Measurements from ENCODE around the gene FAM133A. TPM values are rescaled to one million over a fixed set of nuclear protein-coding genes. Genes with fewer than 3 reads are reported as not detected.

FAM133A gene
- polyA plus RNA-seq, 3 donors = not detected

- no peak within 1 kb of the TSS for H3K27ac ChIP-seq (ENCODE audit: low read depth in 1 of 2, low read length in 2 of 2)
- no peak within 1 kb of the TSS for H3K27ac Mint-ChIP-seq
Observed at GRCh38 chrX:93673056-93673868, 744 bp upstream of the FAM133A start, which contains the start of gene NAP1L3. Gene NAP1L3 (minus strand): TSS chrX:93673578. CDS start chrX:93673304, 274 bp downstream.

GRCh38 chrX:93695981-93696380, 22.0 kb downstream of the FAM133A start:
- intact Hi-C loops (cut with micrococcal nuclease) = no loop called here
- Histone ChIP-seq H3K9me3 (replicated peaks in 1 of 2; ENCODE audit: control insufficient read depth in 1 of 2, insufficient read depth in 1 of 2, low read length in 2 of 2) (no peaks in the 10 kb centered on the region), H3K4me1 (ENCODE audit: control insufficient read depth in 1 of 2, insufficient read depth in 2 of 2, low read length in 2 of 2) (no peaks in the 10 kb centered on the region), H3K36me3 (replicated peaks in 1 of 2; ENCODE audit: control insufficient read depth in 1 of 2, insufficient read depth in 2 of 2, low read length in 2 of 2) (no peaks in the 10 kb centered on the region), H3K79me2 (ENCODE audit: insufficient read depth, low read length) (no peaks in the 10 kb centered on the region), H3K27ac (ENCODE audit: low read depth in 1 of 2, low read length in 2 of 2) (no peak overlapping the region), H3K27me3 (ENCODE audit: control insufficient read depth in 2 of 2, insufficient read depth in 2 of 2, low read length in 2 of 2) (no peaks in the 10 kb centered on the region), H3K9ac (ENCODE audit: insufficient read depth, low read length, poor library complexity, severe bottlenecking) (no peak overlapping the region), H3K4me3 (replicated peaks in 1 of 3; ENCODE audit: low read depth in 2 of 3, low read length in 3 of 3) (no peak overlapping the region), H3K4me2 (replicated peaks; ENCODE audit: extremely low read depth, low read length, poor library complexity, severe bottlenecking) (no peak overlapping the region), H2AFZ (ENCODE audit: insufficient read depth, low read depth, low read length, poor library complexity, severe bottlenecking) (no peak overlapping the region), H4K20me1 (ENCODE audit: insufficient read depth, low read length) (no peaks in the 10 kb centered on the region)
- DNase-seq = no peak
- Mint-ChIP-seq H3K27ac (no peak overlapping the region), H3K9me3 (peaks cover 0 to 3% (median 0%) of the 10 kb centered on the region in 7 donors), H3K4me3 (no peak overlapping the region), H3K4me1 (no peaks in the 10 kb centered on the region), H3K27me3 (ENCODE audit: low read depth in 3 of 3) (peaks cover 0 to 1% (median 0%) of the 10 kb centered on the region in 3 donors), H3K36me3 (no peaks in the 10 kb centered on the region)
- TF ChIP-seq CTCF (IDR thresholded peaks at IDR 0.05) = no peak
- no CpG with 5 or more reads among the region's 6 CpGs for WGBS (ENCODE audit: insufficient coverage)

More at GRCh38 chrX:93673056-93673868, 744 bp upstream of the FAM133A start, which contains the start of gene NAP1L3:
- Histone ChIP-seq H3K27me3 (ENCODE audit: control insufficient read depth in 2 of 2, insufficient read depth in 2 of 2, low read length in 2 of 2) (peaks cover 10 to 13% of the 10 kb centered on the region in 2 donors), H3K4me3 (replicated peaks in 1 of 3; ENCODE audit: low read depth in 2 of 3, low read length in 3 of 3) (peak within 1 kb of the TSS; percentile 16 to 64 (median 26)), H3K9ac (ENCODE audit: insufficient read depth, low read length, poor library complexity, severe bottlenecking) (no peak within 1 kb of the TSS), H2AFZ (ENCODE audit: insufficient read depth, low read depth, low read length, poor library complexity, severe bottlenecking) (peak within 1 kb of the TSS; percentile 62), H3K79me2 (ENCODE audit: insufficient read depth, low read length) (no peaks in the 10 kb centered on the region), H3K4me2 (replicated peaks; ENCODE audit: extremely low read depth, low read length, poor library complexity, severe bottlenecking) (peak within 1 kb of the TSS; percentile 62), H3K4me1 (ENCODE audit: control insufficient read depth in 1 of 2, insufficient read depth in 2 of 2, low read length in 2 of 2) (no peaks in the 10 kb centered on the region), H3K9me3 (replicated peaks in 1 of 2; ENCODE audit: control insufficient read depth in 1 of 2, insufficient read depth in 1 of 2, low read length in 2 of 2) (peaks cover 0 to 6% of the 10 kb centered on the region in 2 donors), H4K20me1 (ENCODE audit: insufficient read depth, low read length) (no peaks in the 10 kb centered on the region), H3K36me3 (replicated peaks in 1 of 2; ENCODE audit: control insufficient read depth in 1 of 2, insufficient read depth in 2 of 2, low read length in 2 of 2) (no peaks in the 10 kb centered on the region)
- intact Hi-C loops (cut with micrococcal nuclease) = no loop called here
- Mint-ChIP-seq H3K9me3 (peaks cover 0 to 6% (median 0%) of the 10 kb centered on the region in 7 donors), H3K36me3 (no peaks in the 10 kb centered on the region), H3K4me3 (peak within 1 kb of the TSS; percentile 70 to 91), H3K27me3 (ENCODE audit: low read depth in 3 of 3) (peaks cover 15 to 27% (median 23%) of the 10 kb centered on the region in 3 donors), H3K4me1 (peaks cover 10% of the 10 kb centered on the region)
- 0% methylated on average over 20 of the region's 51 CpGs for WGBS (ENCODE audit: insufficient coverage)
- TF ChIP-seq CTCF (IDR thresholded peaks at IDR 0.05) = no peak
- DNase-seq = no peak
